Measurements from ENCODE around the gene BAIAP2.

BAIAP2 gene

GRCh38 chr17:81034779-81035520, at the start of gene BAIAP2:
BAIAP2 (plus strand) TSS chr17:81035151; CDS start chr17:81035255, 104 bp downstream.
- DNase-seq (ENCODE audit: low read depth): peak; percentile 95

- no peak for DNase-seq (ENCODE audit: low read depth)
Observed at GRCh38 chr17:80986046-80986445, 48.9 kb upstream of the BAIAP2 start.

GRCh38 chr17:80986816-80987475, 48.0 kb upstream of the BAIAP2 start:
- no peak for DNase-seq (ENCODE audit: low read depth)

GRCh38 chr17:80987941-80988461, 47.0 kb upstream of the BAIAP2 start:
- DNase-seq (ENCODE audit: low read depth): no peak

GRCh38 chr17:80989586-80989913, 45.4 kb upstream of the BAIAP2 start:
- no peak for DNase-seq (ENCODE audit: low read depth)

GRCh38 chr17:80990921-80991644, 43.9 kb upstream of the BAIAP2 start:
- DNase-seq (ENCODE audit: low read depth): no peak

- peak; percentile 74 for DNase-seq (ENCODE audit: low read depth)
Observed at GRCh38 chr17:80991645-80992076, 43.3 kb upstream of the BAIAP2 start, which contains the start of gene CHMP6. CHMP6 (plus strand) TSS chr17:80991841; CDS start chr17:80991919, 78 bp downstream.

- no peak for DNase-seq (ENCODE audit: low read depth)
Observed at GRCh38 chr17:80992077-80992947, 42.6 kb upstream of the BAIAP2 start.

GRCh38 chr17:80992948-80993624, 41.9 kb upstream of the BAIAP2 start:
- DNase-seq (ENCODE audit: low read depth): no peak

- no peak for DNase-seq (ENCODE audit: low read depth)
Observed at GRCh38 chr17:80995131-80995530, 39.8 kb upstream of the BAIAP2 start.

GRCh38 chr17:80996422-80997305, 38.3 kb upstream of the BAIAP2 start:
- DNase-seq (ENCODE audit: low read depth): no peak

GRCh38 chr17:80997424-80998117, 37.4 kb upstream of the BAIAP2 start:
- no peak for DNase-seq (ENCODE audit: low read depth)

- no peak for DNase-seq (ENCODE audit: low read depth)
Observed at GRCh38 chr17:80998118-80998747, 36.7 kb upstream of the BAIAP2 start.

GRCh38 chr17:80998748-80999535, 36.0 kb upstream of the BAIAP2 start:
- DNase-seq (ENCODE audit: low read depth): no peak

GRCh38 chr17:80999536-81000333, 35.2 kb upstream of the BAIAP2 start:
- DNase-seq (ENCODE audit: low read depth): no peak

GRCh38 chr17:81000334-81000630, 34.7 kb upstream of the BAIAP2 start:
- DNase-seq (ENCODE audit: low read depth): no peak

- no peak for DNase-seq (ENCODE audit: low read depth)
Observed at GRCh38 chr17:81000631-81001357, 34.2 kb upstream of the BAIAP2 start.
